Activated CD4-positive, alpha-beta T cell treated with anti-CD3 and anti-CD28 coated beads, Interleukin-2, amount 50 U/mL, for 24 hours (primary cell): Measurements from ENCODE around the gene NRN1L.

Experiments used
- DNase-seq, 2 donors: peaks; one replicate each; pipeline ENCODE4 v3.0.0-alpha.2; 2020; ENCODE audit warnings: low read depth in 1 of 2, low spot score in 1 of 2

NRN1L gene

DNA sequence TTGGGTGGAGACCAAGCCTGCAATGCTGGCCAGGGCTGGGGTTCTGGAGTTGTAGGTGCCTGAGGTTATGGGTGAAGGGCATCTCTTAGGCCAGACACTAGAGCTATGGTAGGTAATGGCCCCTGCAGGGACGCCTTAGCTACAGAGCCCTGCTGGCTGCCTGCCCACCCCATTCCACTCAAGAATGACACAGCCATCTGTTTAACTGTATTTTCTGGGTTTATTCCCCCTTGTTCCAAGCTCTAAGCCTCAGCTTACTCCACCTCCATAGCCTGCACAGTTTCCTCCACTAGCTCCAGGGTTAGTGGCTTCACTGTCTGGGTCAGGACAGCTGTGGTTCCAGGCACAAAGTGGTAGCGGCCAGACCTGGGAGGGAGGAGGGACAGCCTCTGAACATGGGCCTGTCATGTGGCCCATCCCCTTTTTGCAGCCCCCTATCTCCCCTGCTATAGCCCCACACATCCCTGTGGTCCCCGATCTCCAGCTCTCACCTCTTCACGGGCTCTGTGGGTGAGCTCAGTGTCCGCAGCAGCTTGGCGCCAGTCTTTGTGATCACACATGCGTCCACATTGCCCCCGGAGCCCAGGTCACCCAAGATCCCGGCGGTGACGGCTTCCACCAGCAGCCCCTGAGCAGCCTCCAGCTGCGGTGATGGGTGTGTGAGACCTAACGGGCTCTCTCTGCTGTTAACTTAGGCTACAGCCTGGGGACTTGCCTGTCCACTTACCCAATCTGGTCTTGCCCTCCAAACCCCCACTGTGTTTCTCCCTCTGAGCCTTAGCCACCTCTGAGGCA lies 49.8 kb downstream of the NRN1L start:
- DNase-seq, result no peak

DNA sequence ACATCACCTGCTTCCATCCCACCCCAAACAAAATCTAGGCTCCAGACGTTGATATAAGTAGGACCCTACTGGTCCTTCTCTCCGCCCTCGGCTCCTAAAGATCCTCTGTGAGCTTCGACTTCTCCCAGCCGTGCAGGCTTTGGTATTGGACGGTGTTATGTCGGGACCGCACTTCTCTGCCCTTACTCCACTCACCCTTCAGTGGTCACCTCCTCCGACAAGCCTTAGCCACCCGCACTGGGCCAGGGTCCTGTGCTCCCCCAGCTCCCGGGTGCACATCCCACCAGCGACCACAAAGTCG lies 50.4 kb downstream of the NRN1L start:
- DNase-seq, result no peak

DNA sequence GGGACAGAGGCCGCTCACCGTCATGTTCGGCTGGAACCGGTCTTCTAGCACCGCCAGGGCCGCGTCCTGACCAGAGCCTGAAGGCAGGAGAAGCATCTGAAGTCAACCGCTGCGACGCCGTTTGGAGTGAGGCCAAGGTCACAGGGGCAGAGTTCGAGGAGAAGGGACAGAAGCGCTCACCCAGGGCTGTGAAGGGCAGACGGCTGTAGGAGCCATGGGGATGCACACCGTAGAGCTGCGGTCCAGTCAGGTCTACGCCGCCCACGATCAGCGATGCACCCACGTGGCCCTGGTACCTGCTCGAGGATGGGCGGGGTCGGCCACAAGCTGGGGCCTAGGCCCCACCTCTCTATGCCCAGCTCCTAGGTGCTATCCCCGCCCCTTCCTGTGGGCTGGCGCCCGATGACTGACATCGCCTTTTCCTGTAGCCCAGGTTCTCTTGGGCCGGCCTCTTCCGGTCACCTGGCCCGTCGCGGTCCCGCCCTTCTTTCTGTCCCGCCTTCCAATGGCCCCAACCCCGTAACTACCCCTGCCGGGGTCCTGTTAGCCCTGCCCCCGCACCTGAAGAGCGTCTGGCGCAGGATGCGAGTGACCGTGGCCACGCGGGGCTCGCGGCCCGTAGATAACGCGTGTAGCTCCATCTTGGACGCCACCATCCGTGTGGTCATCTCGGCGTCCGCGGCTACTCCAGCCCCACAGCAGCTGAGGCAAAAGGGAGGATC lies 50.9 kb downstream of the NRN1L start:
- DNase-seq, result peak; percentile 76 to 92
